ENCODE measurements around the gene RAMACL. TPM values are rescaled to one million over a fixed set of nuclear protein-coding genes. Genes with fewer than 3 reads are reported as not detected.
A peak's percentile ranks its signal among the peaks of the same experiment; 100 is the strongest.

Gene RAMACL
- total RNA-seq, 4 donors from 2014 or later, result 3.7 to 13.4 (median 9.0) TPM

DNA sequence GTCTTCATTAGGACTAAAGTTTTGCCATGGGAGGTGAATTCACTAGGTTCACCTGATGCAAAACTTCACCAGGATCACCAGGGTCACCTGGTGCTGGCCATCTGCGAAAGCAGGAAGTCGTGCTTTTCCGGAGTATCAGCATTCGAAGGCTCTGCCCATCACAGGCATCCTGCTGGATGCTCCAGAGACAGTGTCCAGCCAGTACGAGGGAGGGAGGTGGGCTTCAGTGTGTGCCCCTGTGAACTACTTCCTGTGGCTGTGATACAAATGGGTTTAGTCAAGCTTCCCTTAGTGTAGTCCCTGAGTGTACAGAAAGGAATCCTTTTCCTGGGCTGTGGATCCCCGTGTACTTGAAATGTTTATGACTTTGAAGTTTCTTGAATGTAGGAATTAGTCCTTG lies 44.0 kb upstream of the RAMACL start:
- WGBS, 2 donors, result 65 to 73% methylated on average over 6 of the region's 6 CpGs
- no peak overlapping the region for H3K4me3 ChIP-seq (replicated peaks in 1 of 3)
- no peaks in the 10 kb centered on the region for H3K36me3 ChIP-seq
- TF ChIP-seq, protein P1, sequence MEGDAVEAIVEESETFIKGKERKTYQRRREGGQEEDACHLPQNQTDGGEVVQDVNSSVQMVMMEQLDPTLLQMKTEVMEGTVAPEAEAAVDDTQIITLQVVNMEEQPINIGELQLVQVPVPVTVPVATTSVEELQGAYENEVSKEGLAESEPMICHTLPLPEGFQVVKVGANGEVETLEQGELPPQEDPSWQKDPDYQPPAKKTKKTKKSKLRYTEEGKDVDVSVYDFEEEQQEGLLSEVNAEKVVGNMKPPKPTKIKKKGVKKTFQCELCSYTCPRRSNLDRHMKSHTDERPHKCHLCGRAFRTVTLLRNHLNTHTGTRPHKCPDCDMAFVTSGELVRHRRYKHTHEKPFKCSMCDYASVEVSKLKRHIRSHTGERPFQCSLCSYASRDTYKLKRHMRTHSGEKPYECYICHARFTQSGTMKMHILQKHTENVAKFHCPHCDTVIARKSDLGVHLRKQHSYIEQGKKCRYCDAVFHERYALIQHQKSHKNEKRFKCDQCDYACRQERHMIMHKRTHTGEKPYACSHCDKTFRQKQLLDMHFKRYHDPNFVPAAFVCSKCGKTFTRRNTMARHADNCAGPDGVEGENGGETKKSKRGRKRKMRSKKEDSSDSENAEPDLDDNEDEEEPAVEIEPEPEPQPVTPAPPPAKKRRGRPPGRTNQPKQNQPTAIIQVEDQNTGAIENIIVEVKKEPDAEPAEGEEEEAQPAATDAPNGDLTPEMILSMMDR (IDR thresholded peaks at IDR 0.05), result no peak
- no peak for TF ChIP-seq POLR2A (IDR thresholded peaks at IDR 0.05)
- peaks cover 13 to 14% of the 10 kb centered on the region in 2 donors for H3K4me1 ChIP-seq
- DNase-seq, result no peak
- H3K27ac ChIP-seq, result no peak overlapping the region
- no peaks in the 10 kb centered on the region for H3K27me3 ChIP-seq
- intact Hi-C loops (cut with DNase I), result no loop called here
- H3K9me3 ChIP-seq, result no peaks in the 10 kb centered on the region

GRCh38 chr6:166629628-166630027 lies 43.1 kb upstream of the RAMACL start:
- 86 to 90% methylated on average over 5 of the region's 5 CpGs for WGBS, 2 donors
- Histone ChIP-seq H3K9me3 (no peaks in the 10 kb centered on the region), H3K4me1 (peaks cover 20 to 22% of the 10 kb centered on the region in 2 donors), H3K36me3 (no peaks in the 10 kb centered on the region), H3K27me3 (no peaks in the 10 kb centered on the region), H3K4me3 (replicated peaks in 1 of 3) (no peak overlapping the region), H3K27ac (no peak overlapping the region)
- DNase-seq, result no peak
- intact Hi-C loops (cut with DNase I), result no loop called here
- TF ChIP-seq POLR2A (IDR thresholded peaks at IDR 0.05), result no peak
- TF ChIP-seq, protein P1 (IDR thresholded peaks at IDR 0.05), result no peak

DNA sequence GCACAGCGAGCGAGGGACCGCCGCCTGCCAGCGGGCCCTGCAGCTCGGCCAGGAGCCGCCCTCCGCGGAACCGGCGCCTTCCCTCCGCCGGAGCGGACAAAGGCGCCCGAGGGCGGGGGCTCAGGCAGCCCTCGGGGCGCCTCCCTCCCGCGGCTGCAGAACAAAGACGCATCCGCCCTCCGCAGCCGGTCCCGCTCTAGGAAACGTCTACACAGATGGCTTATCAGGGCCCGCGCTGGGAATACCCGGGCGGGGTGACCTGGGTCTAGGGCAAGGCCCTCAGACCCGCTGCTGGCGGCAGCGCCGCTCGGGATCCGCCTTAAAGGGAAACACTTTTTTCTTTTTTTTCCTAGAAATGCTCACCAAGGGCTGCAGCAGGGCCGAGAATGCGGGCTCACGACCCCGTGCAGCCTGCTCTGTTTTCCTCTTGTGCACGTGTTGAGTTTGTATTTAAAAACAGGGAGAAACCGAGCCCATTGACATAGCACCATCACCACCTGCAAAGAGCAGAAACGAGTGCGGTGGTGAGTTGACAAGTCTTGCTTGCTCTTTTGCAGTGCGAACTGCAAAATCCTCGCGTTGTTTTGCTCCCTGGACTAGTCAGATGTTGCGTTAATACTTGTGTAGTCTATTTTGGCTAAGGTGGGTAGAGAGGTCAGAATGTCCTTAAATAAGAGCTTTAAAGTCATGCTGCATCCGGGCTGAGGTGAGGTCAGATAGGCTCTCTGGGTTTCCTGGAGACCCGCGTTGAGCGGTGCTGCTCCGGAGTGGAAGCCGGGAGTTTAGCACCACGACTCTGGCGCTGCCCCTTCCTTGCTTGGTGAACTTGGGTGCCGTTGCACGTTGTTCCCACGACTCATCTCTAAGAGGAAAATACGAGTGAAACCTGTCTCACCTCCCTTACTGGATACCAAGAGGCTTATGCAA lies 41.7 kb upstream of the RAMACL start:
- no peaks in the 10 kb centered on the region for H3K27me3 ChIP-seq
- DNase-seq, result peak; percentile 64 to 65
- intact Hi-C loops (cut with DNase I), result no loop called here
- H3K9me3 ChIP-seq, result no peaks in the 10 kb centered on the region
- peak overlapping the region; percentile 67 to 95 (median 80) for H3K27ac ChIP-seq
- no peaks in the 10 kb centered on the region for H3K36me3 ChIP-seq
- WGBS, 2 donors, result 0 to 1% methylated on average over 38 to 58 of the region's 61 CpGs
- H3K4me3 ChIP-seq (replicated peaks in 1 of 3), result peak overlapping the region in 2 of 3 donors; percentile 47 to 50
- TF ChIP-seq, protein P1 (IDR thresholded peaks at IDR 0.05), result peak in 1 of 6 experiments; percentile 7
- TF ChIP-seq POLR2A (IDR thresholded peaks at IDR 0.05), result no peak
- peaks cover 32 to 36% of the 10 kb centered on the region in 2 donors for H3K4me1 ChIP-seq

DNA sequence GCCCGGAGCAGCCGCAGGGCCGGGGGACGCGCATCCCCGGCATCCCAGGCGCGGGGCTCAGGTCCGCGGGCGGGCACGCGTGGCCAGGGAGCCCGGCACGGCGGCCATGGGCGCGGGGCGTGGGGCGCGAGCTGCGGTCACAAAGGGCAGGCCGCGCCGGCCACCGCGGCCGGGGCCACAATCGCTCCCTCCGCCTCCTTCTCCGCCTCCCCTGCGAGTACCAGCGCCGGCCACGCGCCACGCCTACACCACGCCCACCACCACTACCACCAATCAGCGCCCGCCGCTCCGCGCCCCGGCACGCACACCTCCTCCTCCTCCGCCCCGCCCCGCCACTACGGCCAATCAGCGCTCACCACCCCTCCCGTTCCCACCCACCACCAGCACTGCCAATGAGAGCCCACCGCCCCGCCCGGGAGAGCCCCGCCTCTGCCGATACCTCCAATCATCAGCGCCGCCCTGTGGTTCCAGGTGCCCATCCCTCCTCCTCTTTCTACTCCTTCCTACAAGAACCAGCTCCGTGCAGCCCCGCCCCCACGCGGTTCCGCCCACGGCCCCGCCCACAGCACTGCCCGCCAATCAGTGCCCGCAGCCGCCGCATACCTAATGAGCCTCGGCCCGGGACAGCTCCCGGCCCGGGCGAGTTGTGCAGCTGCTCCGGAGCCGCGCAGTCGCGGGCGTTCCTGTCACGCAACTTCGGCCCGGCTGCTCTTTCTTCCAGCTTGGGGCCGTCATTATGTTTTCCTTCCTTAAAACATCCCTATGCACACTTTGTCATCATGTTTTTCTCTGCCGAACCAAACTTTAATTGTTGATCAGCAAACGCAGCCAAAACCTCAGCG lies 40.8 kb upstream of the RAMACL start, which contains the start of gene RPS6KA2:
Gene RPS6KA2, minus strand, starts transcription at position 219 of the 842 bp plus-strand sequence. CDS start 232 bp downstream, outside the sequence.
- H3K36me3 ChIP-seq, result no peaks in the 10 kb centered on the region
- peak; percentile 97 to 98 for TF ChIP-seq POLR2A (IDR thresholded peaks at IDR 0.05)
- TF ChIP-seq, protein P1 (IDR thresholded peaks at IDR 0.05), result peak in 1 of 6 experiments; percentile 10
- peak within 1 kb of the TSS; percentile 75 to 97 (median 82) for H3K4me3 ChIP-seq (replicated peaks in 1 of 3)
- no peaks in the 10 kb centered on the region for H3K27me3 ChIP-seq
- H3K9me3 ChIP-seq, result no peaks in the 10 kb centered on the region
- DNase-seq, result peak; percentile 100
- H3K27ac ChIP-seq, result peak within 1 kb of the TSS; percentile 89 to 98 (median 89)
- intact Hi-C loops (cut with DNase I), result no loop called here
- WGBS, 2 donors, result 1 to 2% methylated on average over 32 to 48 of the region's 87 CpGs
- peaks cover 33 to 45% of the 10 kb centered on the region in 2 donors for H3K4me1 ChIP-seq
